ENCODE results near the gene TBX10.

The TBX10 gene

GRCh38 chr11:67611165-67611564, 28.4 kb downstream of the TBX10 start:
- TF ChIP-seq CTCF (IDR thresholded peaks at IDR 0.05; ENCODE audit: insufficient read depth, missing control alignments), result no peak
- FAIRE-seq, result no peak
- no peak for DNase-seq (ENCODE audit: insufficient read length, low spot score)

- no peak for DNase-seq (ENCODE audit: insufficient read length, low spot score)
- FAIRE-seq, result no peak
- TF ChIP-seq CTCF (IDR thresholded peaks at IDR 0.05; ENCODE audit: insufficient read depth, missing control alignments), result no peak
These were observed 29.2 kb downstream of the TBX10 start for GRCh38 chr11:67610302-67610868.

GRCh38 chr11:67609316-67609715, 30.2 kb downstream of the TBX10 start:
- TF ChIP-seq CTCF (IDR thresholded peaks at IDR 0.05; ENCODE audit: insufficient read depth, missing control alignments), result no peak
- DNase-seq (ENCODE audit: insufficient read length, low spot score) (no peak), FAIRE-seq (no peak)

GRCh38 chr11:67608486-67608885, 31.1 kb downstream of the TBX10 start:
- FAIRE-seq (no peak), DNase-seq (ENCODE audit: insufficient read length, low spot score) (no peak)
- TF ChIP-seq CTCF (IDR thresholded peaks at IDR 0.05; ENCODE audit: insufficient read depth, missing control alignments), result no peak

- FAIRE-seq, result no peak
- no peak for DNase-seq (ENCODE audit: insufficient read length, low spot score)
- no peak for TF ChIP-seq CTCF (IDR thresholded peaks at IDR 0.05; ENCODE audit: insufficient read depth, missing control alignments)
These were observed 32.1 kb downstream of the TBX10 start for GRCh38 chr11:67607507-67607906.

- FAIRE-seq (no peak), DNase-seq (ENCODE audit: insufficient read length, low spot score) (no peak)
- peak; percentile 75 for TF ChIP-seq CTCF (IDR thresholded peaks at IDR 0.05; ENCODE audit: insufficient read depth, missing control alignments)
These were observed 32.9 kb downstream of the TBX10 start, which contains the start of gene NDUFV1 for GRCh38 chr11:67606492-67607295. TSS of gene NDUFV1 (plus strand) at chr11:67606936. CDS start at chr11:67607005, 69 bp downstream.

- FAIRE-seq (no peak), DNase-seq (ENCODE audit: insufficient read length, low spot score) (no peak)
- no peak for TF ChIP-seq CTCF (IDR thresholded peaks at IDR 0.05; ENCODE audit: insufficient read depth, missing control alignments)
These were observed 33.5 kb downstream of the TBX10 start for GRCh38 chr11:67606093-67606491.
